ENCODE data around the gene XXYLT1.

- no peak for TF ChIP-seq ISL1 (CRISPR knock-in tag; IDR thresholded peaks at IDR 0.05)
- TF ChIP-seq PPARA (CRISPR knock-in tag; IDR thresholded peaks at IDR 0.05; ENCODE audit: borderline replicate concordance) = no peak
- no peak for TF ChIP-seq SNAI2 (CRISPR knock-in tag; IDR thresholded peaks at IDR 0.05)
- TF ChIP-seq ZNF8 (CRISPR knock-in tag; IDR thresholded peaks at IDR 0.05) = no peak
- TF ChIP-seq, protein P1, sequence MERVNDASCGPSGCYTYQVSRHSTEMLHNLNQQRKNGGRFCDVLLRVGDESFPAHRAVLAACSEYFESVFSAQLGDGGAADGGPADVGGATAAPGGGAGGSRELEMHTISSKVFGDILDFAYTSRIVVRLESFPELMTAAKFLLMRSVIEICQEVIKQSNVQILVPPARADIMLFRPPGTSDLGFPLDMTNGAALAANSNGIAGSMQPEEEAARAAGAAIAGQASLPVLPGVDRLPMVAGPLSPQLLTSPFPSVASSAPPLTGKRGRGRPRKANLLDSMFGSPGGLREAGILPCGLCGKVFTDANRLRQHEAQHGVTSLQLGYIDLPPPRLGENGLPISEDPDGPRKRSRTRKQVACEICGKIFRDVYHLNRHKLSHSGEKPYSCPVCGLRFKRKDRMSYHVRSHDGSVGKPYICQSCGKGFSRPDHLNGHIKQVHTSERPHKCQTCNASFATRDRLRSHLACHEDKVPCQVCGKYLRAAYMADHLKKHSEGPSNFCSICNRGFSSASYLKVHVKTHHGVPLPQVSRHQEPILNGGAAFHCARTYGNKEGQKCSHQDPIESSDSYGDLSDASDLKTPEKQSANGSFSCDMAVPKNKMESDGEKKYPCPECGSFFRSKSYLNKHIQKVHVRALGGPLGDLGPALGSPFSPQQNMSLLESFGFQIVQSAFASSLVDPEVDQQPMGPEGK (CRISPR knock-in tag; IDR thresholded peaks at IDR 0.05; ENCODE audit: borderline replicate concordance) = no peak
- no peak for TF ChIP-seq ZFP30 (CRISPR knock-in tag; IDR thresholded peaks at IDR 0.05)
- TF ChIP-seq RARB (CRISPR knock-in tag; IDR thresholded peaks at IDR 0.05) = no peak
These were observed 125.4 kb downstream of the XXYLT1 start for GRCh38 chr3:195145579-195145978.
